Breast epithelium (tissue), 3 donors: ENCODE results near the gene OR7C1.

Experiments
- CTCF ChIP-seq, 3 donors: fragments of 450-650 bp; IDR thresholded peaks; one replicate each; pipeline ENCODE4 v1.5.1; 2016 to 2017; ENCODE audit warnings: antibody characterized with exemption in 3 of 3, mild to moderate bottlenecking in 3 of 3, moderate library complexity in 3 of 3
- POLR2AphosphoS5 ChIP-seq, 3 donors: sonication (generic); formaldehyde crosslinking; IDR thresholded peaks; one replicate each; pipeline ENCODE4 v1.6.1; 2017; ENCODE audit warnings: antibody characterized with exemption in 3 of 3

GRCh38 chr19:14762111-14762510, 72.9 kb downstream of the OR7C1 start:
- no peak for TF ChIP-seq POLR2AphosphoS5 (IDR thresholded peaks at IDR 0.05)
- no peak for TF ChIP-seq CTCF (IDR thresholded peaks at IDR 0.05)
